KMS-11 (cell line): ENCODE measurements around the gene IGFBP5.

Source experiments
- H2AFZ ChIP-seq: fragments of 200-600 bp; sonication (generic); 2 replicates; pipeline ENCODE4 v1.6.1; 2016; ENCODE audit warnings: antibody characterized with exemption, mixed run types, low read depth
- H3K27ac ChIP-seq: fragments of 200-600 bp; sonication (generic); 2 replicates; pipeline ENCODE4 v1.6.1; 2016; ENCODE audit warnings: mild to moderate bottlenecking, mixed run types
- H3K27me3 ChIP-seq: fragments of 200-600 bp; sonication (generic); 2 replicates; pipeline ENCODE4 v1.6.1; 2017; ENCODE audit warnings: mild to moderate bottlenecking, low read depth, mixed run types, moderate library complexity; ENCODE audit not compliant: insufficient read depth
- H3K36me3 ChIP-seq: fragments of 200-600 bp; sonication (generic); 2 replicates; pipeline ENCODE4 v1.6.1; 2017; ENCODE audit warnings: mild to moderate bottlenecking, mixed run types; ENCODE audit not compliant: insufficient read depth
- H3K4me1 ChIP-seq: fragments of 200-600 bp; sonication (generic); 2 replicates; pipeline ENCODE4 v1.6.1; 2016; ENCODE audit warnings: mild to moderate bottlenecking, low read depth, mixed run types; ENCODE audit not compliant: poor library complexity, severe bottlenecking
- H3K4me2 ChIP-seq: fragments of 200-600 bp; sonication (generic); 2 replicates; pipeline ENCODE4 v1.7.0; 2016; ENCODE audit warnings: mild to moderate bottlenecking, mixed run types
- H3K4me3 ChIP-seq: fragments of 200-600 bp; sonication (generic); IDR thresholded peaks from 2 replicates; pipeline ENCODE4 v1.6.1; 2017; ENCODE audit warnings: low read depth, low read length, mixed read lengths; ENCODE audit not compliant: insufficient read depth
- H3K79me2 ChIP-seq: fragments of 200-600 bp; sonication (generic); 2 replicates; pipeline ENCODE4 v1.6.1; 2016; ENCODE audit warnings: low read depth, mixed run types; ENCODE audit not compliant: insufficient read depth
- H3K9ac ChIP-seq: fragments of 200-600 bp; sonication (generic); 2 replicates; pipeline ENCODE4 v1.6.1; 2016; ENCODE audit warnings: mild to moderate bottlenecking, mixed run types
- H4K20me1 ChIP-seq: fragments of 200-600 bp; sonication (generic); 2 replicates; pipeline ENCODE4 v1.6.1; 2016; ENCODE audit warnings: mild to moderate bottlenecking, mixed run types; ENCODE audit not compliant: insufficient read depth
- CTCF ChIP-seq: fragments of 200-600 bp; sonication (generic); conservative IDR thresholded peaks from 2 replicates; pipeline ENCODE4 v1.6.1; 2017; ENCODE audit warnings: low read depth, mild to moderate bottlenecking, antibody characterized with exemption, low read length, moderate library complexity, mixed read lengths

IGFBP5 gene

GRCh38 chr2:216665717-216666116 is 29.6 kb downstream of the IGFBP5 start:
- TF ChIP-seq CTCF: no peak
- Histone ChIP-seq H3K4me1 (peaks cover 2% of the 10 kb centered on the region), H3K4me2 (no peak overlapping the region), H3K27ac (no peak overlapping the region), H3K9ac (no peak overlapping the region), H3K79me2 (no peaks in the 10 kb centered on the region), H3K4me3 (no peak overlapping the region), H2AFZ (no peak overlapping the region), H4K20me1 (no peaks in the 10 kb centered on the region), H3K36me3 (no peaks in the 10 kb centered on the region), H3K27me3 (no peaks in the 10 kb centered on the region)

GRCh38 chr2:216665242-216665641 is 30.1 kb downstream of the IGFBP5 start:
- H3K36me3 ChIP-seq: no peaks in the 10 kb centered on the region
- H3K27me3 ChIP-seq: no peaks in the 10 kb centered on the region
- peaks cover 2% of the 10 kb centered on the region for H3K4me1 ChIP-seq
- no peak overlapping the region for H3K9ac ChIP-seq
- no peak overlapping the region for H3K4me3 ChIP-seq
- no peaks in the 10 kb centered on the region for H3K79me2 ChIP-seq
- H3K27ac ChIP-seq: no peak overlapping the region
- H3K4me2 ChIP-seq: no peak overlapping the region
- TF ChIP-seq CTCF: no peak
- H4K20me1 ChIP-seq: no peaks in the 10 kb centered on the region
- H2AFZ ChIP-seq: no peak overlapping the region

- no peak for TF ChIP-seq CTCF
- no peak overlapping the region for H3K4me2 ChIP-seq
- no peak overlapping the region for H3K27ac ChIP-seq
- no peaks in the 10 kb centered on the region for H3K36me3 ChIP-seq
- H3K4me3 ChIP-seq: no peak overlapping the region
- H3K4me1 ChIP-seq: peaks cover 2% of the 10 kb centered on the region
- no peaks in the 10 kb centered on the region for H3K79me2 ChIP-seq
- H4K20me1 ChIP-seq: no peaks in the 10 kb centered on the region
- H2AFZ ChIP-seq: no peak overlapping the region
- no peak overlapping the region for H3K9ac ChIP-seq
- H3K27me3 ChIP-seq: no peaks in the 10 kb centered on the region
Measured at GRCh38 chr2:216664593-216665034, 30.7 kb downstream of the IGFBP5 start.

GRCh38 chr2:216663846-216664245 is 31.5 kb downstream of the IGFBP5 start:
- no peaks in the 10 kb centered on the region for H3K36me3 ChIP-seq
- H3K4me2 ChIP-seq: no peak overlapping the region

More at GRCh38 chr2:216663846-216664245, 31.5 kb downstream of the IGFBP5 start:
- peaks cover 2% of the 10 kb centered on the region for H3K4me1 ChIP-seq
- TF ChIP-seq CTCF: no peak
- no peaks in the 10 kb centered on the region for H3K79me2 ChIP-seq
- H3K27me3 ChIP-seq: no peaks in the 10 kb centered on the region
- no peaks in the 10 kb centered on the region for H4K20me1 ChIP-seq
- H2AFZ ChIP-seq: no peak overlapping the region
- H3K4me3 ChIP-seq: no peak overlapping the region
- no peak overlapping the region for H3K9ac ChIP-seq
- H3K27ac ChIP-seq: no peak overlapping the region
